Measurements from ENCODE around the gene ETFBKMT.

DNA sequence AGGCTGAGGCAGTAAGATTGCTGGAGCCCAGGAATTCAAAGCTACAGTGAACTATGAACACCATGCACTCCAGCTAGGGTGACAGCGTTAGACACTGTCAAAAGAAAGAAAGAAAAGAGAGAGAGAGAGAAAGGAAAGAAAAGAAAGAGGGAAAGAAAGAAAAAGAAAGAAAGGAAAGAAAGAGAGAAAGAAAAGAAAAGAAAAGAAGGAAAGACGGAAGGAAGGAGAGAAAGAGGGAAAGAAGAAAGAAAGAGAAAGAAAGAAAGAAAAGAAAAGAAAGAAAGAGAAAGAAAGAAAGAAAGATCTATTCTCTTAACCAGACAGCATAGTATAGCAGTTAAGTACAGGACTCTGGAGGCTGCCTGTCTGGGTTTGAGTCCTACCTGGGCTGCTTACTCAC lies 46.7 kb upstream of the ETFBKMT start:
- TF ChIP-seq, protein P1, sequence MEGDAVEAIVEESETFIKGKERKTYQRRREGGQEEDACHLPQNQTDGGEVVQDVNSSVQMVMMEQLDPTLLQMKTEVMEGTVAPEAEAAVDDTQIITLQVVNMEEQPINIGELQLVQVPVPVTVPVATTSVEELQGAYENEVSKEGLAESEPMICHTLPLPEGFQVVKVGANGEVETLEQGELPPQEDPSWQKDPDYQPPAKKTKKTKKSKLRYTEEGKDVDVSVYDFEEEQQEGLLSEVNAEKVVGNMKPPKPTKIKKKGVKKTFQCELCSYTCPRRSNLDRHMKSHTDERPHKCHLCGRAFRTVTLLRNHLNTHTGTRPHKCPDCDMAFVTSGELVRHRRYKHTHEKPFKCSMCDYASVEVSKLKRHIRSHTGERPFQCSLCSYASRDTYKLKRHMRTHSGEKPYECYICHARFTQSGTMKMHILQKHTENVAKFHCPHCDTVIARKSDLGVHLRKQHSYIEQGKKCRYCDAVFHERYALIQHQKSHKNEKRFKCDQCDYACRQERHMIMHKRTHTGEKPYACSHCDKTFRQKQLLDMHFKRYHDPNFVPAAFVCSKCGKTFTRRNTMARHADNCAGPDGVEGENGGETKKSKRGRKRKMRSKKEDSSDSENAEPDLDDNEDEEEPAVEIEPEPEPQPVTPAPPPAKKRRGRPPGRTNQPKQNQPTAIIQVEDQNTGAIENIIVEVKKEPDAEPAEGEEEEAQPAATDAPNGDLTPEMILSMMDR (conservative IDR thresholded peaks at IDR 0.05; ENCODE audit: low read depth, low read length): no peak
- TF ChIP-seq EZH2phosphoT487 (IDR thresholded peaks at IDR 0.05; ENCODE audit: borderline replicate concordance, low read length): no peak
